HCT116 (cell line): Measurements from ENCODE around the gene ZNF346. TPM values are rescaled to one million over a fixed set of nuclear protein-coding genes. Genes with fewer than 3 reads are reported as not detected.
"Not testable (repeated sequence)": the region's sequence is repeated elsewhere in the genome, so short reads cannot be mapped to it uniquely, and the experiment has no call there.

Experiments used
- ATAC-seq: fragments of 200-7000 bp; cut with Tn5 transposase; 2 replicates; pipeline ENCODE4 v1.9.1; 2020; ENCODE audit warnings: mild to moderate bottlenecking, moderate library complexity
- BruUV-seq: library from RNA; stranded (reverse); fragments of 400-500 nt; replicated peaks from 2 replicates; lab custom pipeline; 2021; lab: Mats Ljungman, UMichigan
- CTCF ChIA-PET: fragments of 300-600 bp; sonication (Branson Sonifier 250); formaldehyde crosslinking; loops from one replicate; lab custom pipeline; 2021; ENCODE audit warnings: antibody characterized with exemption; lab: Charles Lee
- POLR2A ChIA-PET: fragments of 300-600, 350-600 bp; sonication (Branson Sonifier 250); formaldehyde crosslinking; loops from one replicate; lab custom pipeline; 2021; ENCODE audit warnings: antibody characterized with exemption; lab: Charles Lee
- RAD21 ChIA-PET, 2 experiments: fragments of 300-600 bp; sonication (Branson Sonifier 250); formaldehyde crosslinking; loops; one replicate each; lab custom pipeline; 2023; ENCODE audit warnings: low total read pairs in 2 of 2; ENCODE audit not compliant: uncharacterized antibody in 2 of 2, unreplicated experiment in 2 of 2, low non-redundant PET in 1 of 2; lab: Charles Lee
- DNase-seq: peaks from one replicate; pipeline ENCODE4 v3.0.0-alpha.2; 2010; ENCODE audit warnings: low read depth, low spot score
- H2AFZ ChIP-seq: fragments of 200-600 bp; shearing (Covaris generic), sonication (generic); 2 replicates; pipeline ENCODE4 v1.6.1; 2017; ENCODE audit warnings: low read depth, mixed run types, mixed read lengths, antibody characterized with exemption, low read length; ENCODE audit not compliant: poor library complexity, severe bottlenecking
- H3K27ac ChIP-seq: 2 replicates; pipeline ENCODE4 v1.5.1; 2012; ENCODE audit warnings: low read depth, low read length
- H3K27me3 ChIP-seq: fragments of 200-600 bp; sonication (generic); 2 replicates; pipeline ENCODE4 v1.6.1; 2016; ENCODE audit warnings: mixed run types, low read length, mixed read lengths; ENCODE audit not compliant: insufficient read depth
- H3K36me3 ChIP-seq, 2 experiments: fragments of 200-500 bp in 1 of 2; fragments of 200-600 bp in 1 of 2; sonication (Bioruptor generic) in 1 of 2; sonication (generic) in 1 of 2; 2 replicates each; pipeline versions ENCODE4 v1.5.1 to v1.6.1; 2014 to 2016; ENCODE audit warnings: low read length in 2 of 2, inconsistent platforms in 1 of 2, mixed read lengths in 1 of 2, mixed run types in 1 of 2; ENCODE audit not compliant: insufficient read depth in 2 of 2, control insufficient read depth in 1 of 2
- H3K4me1 ChIP-seq, 2 experiments: fragments of 200-600 bp in 1 of 2; sonication (generic) in 1 of 2; 2 replicates each; pipeline versions ENCODE4 v1.5.1 to v1.6.1; 2012 to 2017; ENCODE audit warnings: low read length in 2 of 2, inconsistent platforms in 1 of 2, mild to moderate bottlenecking in 1 of 2, mixed read lengths in 1 of 2, mixed run types in 1 of 2, moderate library complexity in 1 of 2; ENCODE audit not compliant: insufficient read depth in 2 of 2, control insufficient read depth in 1 of 2
- H3K4me2 ChIP-seq: fragments of 200-600 bp; sonication (generic); 2 replicates; pipeline ENCODE4 v1.6.1; 2017; ENCODE audit warnings: mixed run types, low read length, mixed read lengths
- H3K4me3 ChIP-seq, 2 experiments: fragments of 200-600 bp in 1 of 2; sonication (generic) in 1 of 2; replicated peaks in 1 of 2; 2 replicates each; pipeline ENCODE4 v1.5.1; 2011 to 2016; ENCODE audit warnings: low read length in 2 of 2, control low read depth in 1 of 2, low read depth in 1 of 2, mild to moderate bottlenecking in 1 of 2, mixed read lengths in 1 of 2, mixed run types in 1 of 2
- H3K79me2 ChIP-seq: fragments of 200-600 bp; sonication (generic); 2 replicates; pipeline ENCODE4 v1.6.1; 2017; ENCODE audit warnings: mild to moderate bottlenecking, mixed run types, low read length, moderate library complexity, mixed read lengths; ENCODE audit not compliant: insufficient read depth
- H3K9ac ChIP-seq: fragments of 200-600 bp; sonication (generic); 2 replicates; pipeline ENCODE4 v1.6.1; 2016; ENCODE audit warnings: low read length, mixed read lengths
- H3K9me2 ChIP-seq: fragments of 200-600 bp; sonication (generic), shearing (Covaris generic); 2 replicates; pipeline ENCODE4 v1.6.1; 2017; ENCODE audit warnings: mixed run types, mild to moderate bottlenecking, moderate library complexity; ENCODE audit not compliant: insufficient read depth
- H3K9me3 ChIP-seq, 2 experiments: fragments of 200-500 bp in 1 of 2; fragments of 200-600 bp in 1 of 2; sonication (Bioruptor generic) in 1 of 2; sonication (generic) in 1 of 2; 2 replicates each; pipeline ENCODE4 v1.6.1; 2014 to 2017; ENCODE audit warnings: low read length in 2 of 2, mixed read lengths in 2 of 2, inconsistent platforms in 1 of 2, low read depth in 1 of 2, mild to moderate bottlenecking in 1 of 2, mixed run types in 1 of 2, moderate library complexity in 1 of 2; ENCODE audit not compliant: control insufficient read depth in 1 of 2, insufficient read depth in 1 of 2
- H4K20me1 ChIP-seq: fragments of 200-600 bp; sonication (generic), shearing (Covaris generic); 2 replicates; pipeline ENCODE4 v1.6.1; 2017; ENCODE audit warnings: mixed run types, mild to moderate bottlenecking, moderate library complexity; ENCODE audit not compliant: insufficient read depth
- CBX3 ChIP-seq: IDR thresholded peaks from 2 replicates; pipeline ENCODE4 v1.6.1; 2012; ENCODE audit warnings: low read depth
- CEBPB ChIP-seq: IDR thresholded peaks from 2 replicates; pipeline ENCODE4 v1.6.1; 2012; ENCODE audit warnings: low read depth
- CTCF ChIP-seq, 3 experiments: fragments of 200-600 bp in 1 of 3; sonication (generic) in 1 of 3; IDR thresholded peaks in 2 of 3; conservative IDR thresholded peaks in 1 of 3; 2 replicates each; pipeline ENCODE4 v1.5.1; 2012 to 2017; ENCODE audit warnings: low read depth in 2 of 3, low read length in 2 of 3, antibody characterized with exemption in 1 of 3, borderline replicate concordance in 1 of 3, control low read depth in 1 of 3, mild to moderate bottlenecking in 1 of 3, mixed read lengths in 1 of 3, mixed run types in 1 of 3, moderate library complexity in 1 of 3; ENCODE audit not compliant: insufficient read depth in 1 of 3
- EGR1 ChIP-seq: IDR thresholded peaks from 2 replicates; pipeline ENCODE4 v1.6.1; 2012; ENCODE audit warnings: low read depth
- EZH2 ChIP-seq: fragments of 200-600 bp; sonication (generic); IDR thresholded peaks from 2 replicates; pipeline ENCODE4 v1.6.1; 2017; ENCODE audit warnings: antibody characterized with exemption, mixed run types
- FOSL1 ChIP-seq: IDR thresholded peaks from 2 replicates; pipeline ENCODE4 v1.6.1; 2012; ENCODE audit warnings: low read depth
- JUND ChIP-seq: IDR thresholded peaks from 2 replicates; pipeline ENCODE4 v1.6.1; 2012
- MAX ChIP-seq: IDR thresholded peaks from 2 replicates; pipeline ENCODE4 v1.6.1; 2012
- POLR2A ChIP-seq: IDR thresholded peaks from 2 replicates; pipeline ENCODE4 v1.7.0; 2011; ENCODE audit warnings: borderline replicate concordance; ENCODE audit not compliant: insufficient read depth, insufficient read length; ENCODE audit errors: extremely low read depth
- POLR2AphosphoS5 ChIP-seq: IDR thresholded peaks from 2 replicates; pipeline ENCODE4 v1.6.1; 2011; ENCODE audit warnings: mild to moderate bottlenecking, low read depth, low read length, moderate library complexity
- RAD21 ChIP-seq: IDR thresholded peaks from 2 replicates; pipeline ENCODE4 v1.6.1; 2012; ENCODE audit warnings: low read depth, mild to moderate bottlenecking
- REST ChIP-seq: IDR thresholded peaks from 2 replicates; pipeline ENCODE4 v1.6.1; 2012; ENCODE audit warnings: low read depth
- SIN3A ChIP-seq: IDR thresholded peaks from 2 replicates; pipeline ENCODE4 v1.6.1; 2012; ENCODE audit warnings: low read depth
- YY1 ChIP-seq: IDR thresholded peaks from 2 replicates; pipeline ENCODE4 v1.6.1; 2011; ENCODE audit warnings: low read length, low read depth, moderate library complexity, mild to moderate bottlenecking; ENCODE audit not compliant: insufficient replicate concordance; ENCODE audit errors: extremely low read depth
- ZBTB33 ChIP-seq: IDR thresholded peaks from 2 replicates; pipeline ENCODE4 v1.6.1; 2011; ENCODE audit warnings: mild to moderate bottlenecking, low read length, moderate library complexity; ENCODE audit not compliant: insufficient replicate concordance; ENCODE audit errors: extremely low read depth
- ZFX ChIP-seq: fragments of 450-650 bp; IDR thresholded peaks from 2 replicates; pipeline ENCODE4 v1.6.1; 2017
- ZNF274 ChIP-seq: fragments of 200-500 bp; sonication (Bioruptor generic); IDR thresholded peaks from 2 replicates; pipeline ENCODE4 v1.6.1; 2014; ENCODE audit warnings: mild to moderate bottlenecking, low read depth, low read length, inconsistent platforms
- intact Hi-C: fragments of 100-400 bp; cut with micrococcal nuclease; formaldehyde crosslinking; loops from 2 replicates; pipeline ENCODE4 v1.10.0; 2022
- total RNA-seq: library from RNA; stranded (reverse); gene quantifications from one replicate; pipeline ENCODE4 v1.2.1, GENCODE V29; 2021; ENCODE audit not compliant: unreplicated experiment

Gene ZNF346
- total RNA-seq, 1 experiment from 2014 or later = 13.7 TPM

GRCh38 chr5:177045631-177046030 is 23.1 kb downstream of the ZNF346 start:
- TF ChIP-seq EGR1 (no peak), FOSL1 (no peak), CTCF (IDR thresholded peaks at IDR 0.05 in 2 of 3, conservative IDR thresholded peaks at IDR 0.05 in 1 of 3; ENCODE audit: borderline replicate concordance in 1 of 3, insufficient read depth in 1 of 3, low read depth in 2 of 3, low read length in 2 of 3) (no peak), YY1 (no peak), CEBPB (no peak), ZFX (no peak), ZNF274 (no peak), REST (no peak), RAD21 (no peak), ZBTB33 (no peak), SIN3A (no peak), JUND (no peak), POLR2A (no peak), EZH2 (no peak), POLR2AphosphoS5 (no peak), MAX (no peak), CBX3 (no peak)
- H3K9me3 ChIP-seq = no peaks in the 10 kb centered on the region
- H3K4me2 ChIP-seq = no peak overlapping the region
- no peaks in the 10 kb centered on the region for H4K20me1 ChIP-seq
- peaks cover 19 to 26% of the 10 kb centered on the region in 2 experiments for H3K36me3 ChIP-seq
- H3K79me2 ChIP-seq = no peaks in the 10 kb centered on the region
- no peaks in the 10 kb centered on the region for H3K27me3 ChIP-seq
- no peaks in the 10 kb centered on the region for H3K4me1 ChIP-seq
- no TSS peak for BruUV-seq
- no peak overlapping the region for H3K4me3 ChIP-seq
- intact Hi-C loops = no loop called here
- POLR2A ChIA-PET = no interaction called here
- RAD21 ChIA-PET = no interaction called here
- DNase-seq = no peak
- ATAC-seq = no peak
- CTCF ChIA-PET = no interaction called here
- no peak overlapping the region for H3K27ac ChIP-seq
- H3K9ac ChIP-seq = no peak overlapping the region
- H3K9me2 ChIP-seq = no peaks in the 10 kb centered on the region
- H2AFZ ChIP-seq = no peak overlapping the region

GRCh38 chr5:177048531-177048930 is 26.0 kb downstream of the ZNF346 start:
- H3K4me2 ChIP-seq, CTCF ChIA-PET: not testable (repeated sequence)

More at GRCh38 chr5:177048531-177048930, 26.0 kb downstream of the ZNF346 start:
- H3K27ac ChIP-seq, H3K9me2 ChIP-seq, H3K4me3 ChIP-seq, RAD21 ChIA-PET, H4K20me1 ChIP-seq, DNase-seq, POLR2A ChIA-PET, H3K9ac ChIP-seq, intact Hi-C loops, H3K27me3 ChIP-seq, H2AFZ ChIP-seq, BruUV-seq, ATAC-seq, H3K79me2 ChIP-seq, H3K4me1 ChIP-seq, H3K9me3 ChIP-seq: not testable (repeated sequence)
- peaks cover 17 to 21% of the 10 kb centered on the region in 2 experiments for H3K36me3 ChIP-seq
